HepG2 (cell line): Measurements from ENCODE around the gene PLK3. TPM values are rescaled to one million over a fixed set of nuclear protein-coding genes. Genes with fewer than 3 reads are reported as not detected.

Source experiments
- CBX2 ChIP-seq, 2 experiments: fragments of 200-600 bp in 1 of 2; sonication (generic); formaldehyde crosslinking in 1 of 2; IDR thresholded peaks; 2 replicates each; pipeline versions ENCODE4 v1.7.0 to v1.8.1; 2018 to 2022; ENCODE audit warnings: low read depth in 2 of 2, low read length in 1 of 2, mild to moderate bottlenecking in 1 of 2, missing genetic modification reagents in 1 of 2
- CCAR2 ChIP-seq: fragments of 200-400 bp; formaldehyde crosslinking; optimal IDR thresholded peaks from 2 replicates; pipeline ENCODE3; 2018; ENCODE audit warnings: low read depth, mild to moderate bottlenecking, low read length, moderate library complexity
- CENPBD1 ChIP-seq: sonication (generic); formaldehyde crosslinking; IDR thresholded peaks from 2 replicates; pipeline ENCODE4 v1.8.0; 2022; ENCODE audit warnings: missing genetic modification reagents, low read depth, mild to moderate bottlenecking, borderline replicate concordance
- ELF3 ChIP-seq: IDR thresholded peaks from 2 replicates; pipeline ENCODE4 v1.6.1; 2016; ENCODE audit warnings: missing genetic modification reagents, missing compliant biosample characterization
- HHEX ChIP-seq: IDR thresholded peaks from 2 replicates; pipeline ENCODE4 v1.6.1; 2016; ENCODE audit warnings: control low read depth
- HOXA3 ChIP-seq: sonication (generic); formaldehyde crosslinking; IDR thresholded peaks from 2 replicates; pipeline ENCODE4 v1.5.0; 2020; ENCODE audit warnings: missing genetic modification reagents
- IRF1 ChIP-seq: sonication (generic); formaldehyde crosslinking; IDR thresholded peaks from 2 replicates; pipeline ENCODE4 v1.4.0; 2020; ENCODE audit warnings: low read depth, mild to moderate bottlenecking, missing genetic modification reagents
- KLF15 ChIP-seq: sonication (generic); formaldehyde crosslinking; IDR thresholded peaks from 2 replicates; pipeline ENCODE4 v1.8.1; 2023; ENCODE audit warnings: borderline replicate concordance, mild to moderate bottlenecking, inconsistent platforms, missing genetic modification reagents, mixed read lengths
- MED8 ChIP-seq: sonication (generic); formaldehyde crosslinking; IDR thresholded peaks from 2 replicates; pipeline ENCODE4 v1.8.1; 2023; ENCODE audit warnings: mild to moderate bottlenecking, missing genetic modification reagents; ENCODE audit not compliant: insufficient replicate concordance
- MEIS2 ChIP-seq: sonication (generic); formaldehyde crosslinking; IDR thresholded peaks from 2 replicates; pipeline ENCODE4 v1.9.0; 2021; ENCODE audit warnings: mild to moderate bottlenecking, missing genetic modification reagents
- PATZ1 ChIP-seq: sonication (generic); formaldehyde crosslinking; IDR thresholded peaks from 2 replicates; pipeline ENCODE4 v1.4.0; 2020; ENCODE audit warnings: missing genetic modification reagents
- RELA ChIP-seq: sonication (generic); formaldehyde crosslinking; IDR thresholded peaks from 2 replicates; pipeline ENCODE4 v1.4.0; 2020; ENCODE audit warnings: missing genetic modification reagents
- RFXANK ChIP-seq: IDR thresholded peaks from 2 replicates; pipeline ENCODE4 v1.6.1; 2016
- RORA ChIP-seq: sonication (generic); formaldehyde crosslinking; IDR thresholded peaks from 2 replicates; pipeline ENCODE4 v1.5.0; 2020; ENCODE audit warnings: mild to moderate bottlenecking, missing genetic modification reagents, moderate library complexity
- THYN1 ChIP-seq: sonication (generic); formaldehyde crosslinking; IDR thresholded peaks from 2 replicates; pipeline ENCODE4 v1.8.1; 2023; ENCODE audit warnings: low read depth, mild to moderate bottlenecking, moderate library complexity, missing genetic modification reagents, borderline replicate concordance
- ZBTB8A ChIP-seq: sonication (generic); formaldehyde crosslinking; IDR thresholded peaks from 2 replicates; pipeline ENCODE4 v1.4.0; 2020; ENCODE audit warnings: mild to moderate bottlenecking, low read depth, missing genetic modification reagents, borderline replicate concordance
- ZFP91 ChIP-seq: sonication (generic); formaldehyde crosslinking; IDR thresholded peaks from 2 replicates; pipeline ENCODE4 v1.9.0; 2022; ENCODE audit warnings: missing genetic modification reagents, mild to moderate bottlenecking, borderline replicate concordance
- ZNF12 ChIP-seq: sonication (generic); formaldehyde crosslinking; IDR thresholded peaks from 2 replicates; pipeline ENCODE4 v1.5.0; 2020; ENCODE audit warnings: missing genetic modification reagents
- ZNF225 ChIP-seq: sonication (generic); formaldehyde crosslinking; IDR thresholded peaks from 2 replicates; pipeline ENCODE4 v1.4.0; 2020; ENCODE audit warnings: mild to moderate bottlenecking, missing genetic modification reagents
- ZNF33B ChIP-seq: sonication (generic); formaldehyde crosslinking; IDR thresholded peaks from 2 replicates; pipeline ENCODE4 v1.5.1; 2020; ENCODE audit warnings: mild to moderate bottlenecking, missing genetic modification reagents
- ZNF572 ChIP-seq: sonication (generic); formaldehyde crosslinking; IDR thresholded peaks from 2 replicates; pipeline ENCODE4 v1.5.1; 2020; ENCODE audit warnings: mild to moderate bottlenecking, missing genetic modification reagents
- ZNF737 ChIP-seq: sonication (generic); formaldehyde crosslinking; IDR thresholded peaks from 2 replicates; pipeline ENCODE4 v1.5.0; 2020; ENCODE audit warnings: missing genetic modification reagents, mild to moderate bottlenecking, borderline replicate concordance
- ZNF740 ChIP-seq: sonication (generic); formaldehyde crosslinking; IDR thresholded peaks from 2 replicates; pipeline ENCODE4 v1.4.0; 2020; ENCODE audit warnings: missing genetic modification reagents
- ZNF766 ChIP-seq: sonication (generic); formaldehyde crosslinking; IDR thresholded peaks from 2 replicates; pipeline ENCODE4 v1.5.0; 2020; ENCODE audit warnings: missing genetic modification reagents, borderline replicate concordance
- polyA plus RNA-seq, 8 experiments: library from polyadenylated mRNA; depleted of rRNA in 3 of 8; stranded (reverse) in 7 of 8; unstranded in 1 of 8; fragments of >200 nt; fragmentation: Illumina TruSeq in 4 of 8; extraction: Trizol in 4 of 8; gene quantifications; 2 replicates each; pipeline versions ENCODE4 v1.2.1 to v1.2.3, GENCODE V29; 2011 to 2016; ENCODE audit warnings: low read depth in 4 of 8, missing spikeins in 1 of 8, mixed read lengths in 1 of 8; ENCODE audit not compliant: insufficient read depth in 1 of 8
- total RNA-seq, 5 experiments: library from RNA; depleted of rRNA; stranded (reverse); fragments of >200 nt; fragmentation: Illumina TruSeq; extraction: Trizol; gene quantifications; 2 replicates each; pipeline ENCODE4 v1.2.3, GENCODE V29; 2016; ENCODE audit warnings: low read depth in 1 of 5

The PLK3 gene
- total and polyA plus RNA-seq, 2 of the 13 experiments (the other 11 are each of a cell fraction or from before 2014, with no cell fraction given), result 9.8 to 16.9 TPM

- TF ChIP-seq MED8 (CRISPR knock-in tag), result no peak
- TF ChIP-seq HOXA3 (CRISPR knock-in tag), result peak; percentile 75; the same call in 1 of the 2 replicates
- TF ChIP-seq ELF3 (CRISPR knock-in tag), result peak; percentile 74
- TF ChIP-seq ZNF766 (CRISPR knock-in tag), result no peak
- TF ChIP-seq RFXANK (CRISPR knock-in tag), result no peak
- TF ChIP-seq ZNF12 (CRISPR knock-in tag), result 0 out of 2 replicates have a peak, but pooled peaks have one; percentile 52
- TF ChIP-seq THYN1, result no peak
- TF ChIP-seq KLF15, result no peak
- 0 out of 2 replicates have a peak, but pooled peaks have one; percentile 27 for TF ChIP-seq RELA
- TF ChIP-seq IRF1 (CRISPR knock-in tag), result no peak
- peak; percentile 26; the same call in 1 of the 2 replicates for TF ChIP-seq MEIS2 (CRISPR knock-in tag)
- no peak for TF ChIP-seq HHEX (CRISPR knock-in tag)
- no peak for TF ChIP-seq ZNF737 (CRISPR knock-in tag)
- peak; percentile 68; the same call in 1 of the 2 replicates for TF ChIP-seq ZNF225
- TF ChIP-seq CBX2 (IDR thresholded peaks at IDR 0.05; ENCODE audit: low read depth, low read length), result no peak
- TF ChIP-seq CBX2 (CRISPR knock-in tag; IDR thresholded peaks at IDR 0.05; ENCODE audit: low read depth), result no peak
- TF ChIP-seq CENPBD1, result no peak; the same call in 1 of the 2 replicates
- no peak for TF ChIP-seq ZNF572 (CRISPR knock-in tag)
- no peak for TF ChIP-seq ZNF33B (CRISPR knock-in tag)
- no peak for TF ChIP-seq ZBTB8A (CRISPR knock-in tag)
- TF ChIP-seq ZNF740 (CRISPR knock-in tag), result peak; percentile 83
- peak; percentile 81 for TF ChIP-seq ZFP91 (CRISPR knock-in tag)
- TF ChIP-seq RORA, result no peak
- TF ChIP-seq PATZ1 (CRISPR knock-in tag), result peak; percentile 69
- no peak for TF ChIP-seq CCAR2
These were observed 26.4 kb downstream of the PLK3 start (continued) for GRCh38 chr1:44826375-44827196.
